Central memory CD4-positive, alpha-beta T cell (primary cell): ENCODE measurements around the gene NINJ2.

ENCODE experiments used
- DNase-seq: peaks from one replicate; pipeline ENCODE4 v3.0.0; 2022

The NINJ2 gene

DNA sequence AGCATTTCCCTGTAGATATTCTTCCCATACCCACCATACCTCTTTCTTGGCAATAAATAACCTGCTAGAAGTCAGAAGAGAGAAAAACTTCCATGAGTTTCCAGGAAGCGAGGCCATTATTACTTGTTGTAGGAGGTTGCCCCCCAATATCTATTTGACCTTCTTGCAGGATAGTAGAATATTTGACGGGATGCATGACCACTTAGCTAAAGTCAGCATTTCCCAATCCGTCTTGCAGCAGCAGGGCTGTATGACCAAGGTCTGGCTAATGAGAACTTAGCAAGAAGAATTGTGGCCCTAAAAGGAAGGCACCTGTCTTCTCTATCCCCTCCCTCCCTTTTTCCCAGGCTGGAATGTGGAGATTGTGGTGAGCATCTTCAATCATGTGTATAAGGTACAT is 51.5 kb downstream of the NINJ2 start:
- DNase-seq: no peak

DNA sequence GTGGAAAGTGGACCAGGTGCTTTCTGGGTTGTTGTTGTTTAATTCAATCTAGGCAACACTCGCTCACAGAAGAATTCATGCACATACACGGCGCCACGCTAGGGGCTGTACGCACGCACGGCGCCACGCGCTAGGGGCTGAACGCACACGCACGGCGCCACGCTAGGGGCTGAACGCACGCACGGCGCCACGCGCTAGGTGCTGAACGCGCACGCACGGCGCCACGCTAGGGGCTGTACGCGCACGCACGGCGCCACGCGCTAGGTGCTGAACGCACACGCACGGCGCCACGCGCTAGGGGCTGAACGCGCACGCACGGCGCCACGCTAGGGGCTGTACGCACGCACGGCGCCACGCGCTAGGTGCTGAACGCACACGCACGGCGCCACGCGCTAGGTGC is 54.3 kb downstream of the NINJ2 start:
- DNase-seq: no peak

- DNase-seq: no peak
Measured at GRCh38 chr12:608413-608812, 54.8 kb downstream of the NINJ2 start.

DNA sequence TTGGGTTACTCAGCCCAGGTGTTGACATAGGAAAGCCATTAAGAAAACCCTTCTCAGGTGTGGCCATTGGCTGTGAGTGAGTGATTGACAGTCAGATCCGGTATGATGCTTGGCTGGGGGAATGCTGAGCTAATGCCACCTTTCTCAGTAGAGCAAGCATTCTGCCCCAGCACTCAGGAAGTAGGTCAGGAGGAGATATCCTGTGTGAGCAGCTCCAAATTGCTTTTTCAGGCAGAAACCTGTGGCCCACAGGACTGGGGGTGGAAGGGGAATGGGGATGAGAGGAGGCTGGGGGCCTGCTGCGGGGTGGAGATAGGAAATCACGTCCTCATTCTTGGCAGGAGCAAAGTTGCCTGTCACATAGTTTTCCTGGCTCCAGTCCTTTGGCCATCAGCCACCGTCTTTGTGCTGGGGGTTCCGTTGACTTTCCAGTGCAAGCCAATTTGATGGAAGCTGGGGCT is 55.7 kb downstream of the NINJ2 start:
- DNase-seq: no peak

GRCh38 chr12:604956-605355 is 58.3 kb downstream of the NINJ2 start:
- DNase-seq: no peak

GRCh38 chr12:602700-603068 is 60.6 kb downstream of the NINJ2 start:
- no peak for DNase-seq

- DNase-seq: no peak
Measured at GRCh38 chr12:601976-602699, 61.1 kb downstream of the NINJ2 start.

DNA sequence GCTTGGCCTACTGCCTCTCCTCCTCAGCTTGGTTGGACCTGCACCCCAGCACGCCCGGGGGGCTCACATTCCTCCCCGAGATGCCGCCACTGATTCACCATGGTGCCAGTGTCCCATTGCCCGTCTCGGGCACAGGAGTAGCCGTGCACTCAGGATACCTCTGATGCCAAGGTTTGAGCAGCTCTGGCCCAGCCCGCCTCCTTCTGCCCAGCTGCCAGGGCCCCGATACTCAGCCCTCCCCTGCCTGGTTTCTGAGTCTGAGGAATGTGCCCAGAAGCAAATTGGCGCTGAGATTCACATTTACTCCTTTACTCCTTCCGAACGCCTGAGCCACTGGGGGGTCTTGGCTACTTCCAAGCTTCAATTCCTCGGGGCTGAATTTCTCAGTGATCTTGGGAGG is 63.5 kb downstream of the NINJ2 start:
- DNase-seq: no peak

GRCh38 chr12:597926-598568 is 65.2 kb downstream of the NINJ2 start:
- no peak for DNase-seq

DNA sequence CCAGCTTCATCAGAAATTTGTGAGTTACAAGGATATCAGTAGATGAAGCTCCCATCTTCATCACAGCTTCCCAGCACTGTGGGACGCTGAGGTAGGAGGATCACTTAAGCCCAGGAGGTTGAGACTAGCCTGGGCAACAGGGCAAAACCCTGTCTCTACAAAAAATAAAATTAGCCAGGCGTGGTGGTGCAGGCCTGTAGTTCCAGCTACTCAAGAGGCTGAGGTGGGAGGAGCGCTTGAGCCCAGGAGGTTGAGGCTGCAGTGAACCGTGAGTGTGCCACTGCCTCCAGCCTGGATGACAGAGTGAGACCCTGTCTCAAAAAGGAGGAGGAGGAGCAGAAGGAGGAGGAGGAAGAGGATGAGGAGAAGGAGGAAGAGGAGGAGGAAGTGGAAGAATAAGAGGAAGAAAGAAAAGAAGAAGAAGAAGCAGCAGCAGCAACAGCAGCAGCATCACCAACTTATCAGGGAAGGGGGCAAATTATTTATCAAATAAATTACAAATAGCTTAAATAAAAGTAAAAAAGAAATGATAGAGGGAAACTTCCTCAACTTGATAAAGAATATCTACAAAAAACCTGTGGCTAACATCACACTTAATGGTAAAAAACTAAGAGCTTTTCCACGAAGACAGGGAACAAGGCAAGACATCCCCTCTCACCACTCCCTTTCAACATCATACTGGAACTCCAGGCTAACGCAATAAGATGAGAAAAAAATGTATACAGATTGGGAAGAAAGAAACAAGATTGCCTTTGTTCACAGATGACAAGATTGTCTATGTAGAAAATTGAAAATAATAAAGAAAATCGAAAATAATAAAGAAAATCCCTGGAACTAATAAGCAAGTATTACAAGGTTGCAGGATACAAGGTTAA is 69.6 kb downstream of the NINJ2 start:
- no peak for DNase-seq

DNA sequence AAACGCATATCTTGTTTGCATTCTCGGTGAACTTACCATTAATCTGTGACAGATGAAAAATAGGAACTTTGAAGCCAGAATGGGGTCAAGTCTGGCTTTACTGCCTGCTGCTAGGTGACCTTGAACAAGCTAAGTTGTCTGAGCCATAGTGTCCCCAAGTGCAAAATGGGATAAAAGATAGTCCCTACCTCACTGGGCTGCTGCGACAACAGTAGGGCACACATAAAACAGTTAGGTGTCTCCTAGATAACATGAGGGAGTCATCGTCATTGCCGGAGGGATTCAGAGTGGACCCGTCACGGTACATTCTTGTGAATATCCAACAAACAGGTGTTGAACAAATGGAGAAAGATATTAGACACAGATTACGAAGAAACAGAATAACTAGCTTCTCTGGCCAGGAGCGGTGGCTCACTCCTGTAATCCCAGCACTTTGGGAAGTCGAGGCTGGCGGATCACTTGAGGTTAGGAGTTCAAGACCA is 71.2 kb downstream of the NINJ2 start:
- DNase-seq: no peak

GRCh38 chr12:591167-592023 is 71.8 kb downstream of the NINJ2 start:
- no peak for DNase-seq

- DNase-seq: no peak
Measured at GRCh38 chr12:590206-590750, 73.0 kb downstream of the NINJ2 start.

GRCh38 chr12:588646-589045 is 74.6 kb downstream of the NINJ2 start:
- DNase-seq: no peak

- DNase-seq: no peak
Measured at GRCh38 chr12:588024-588322, 75.3 kb downstream of the NINJ2 start.

DNA sequence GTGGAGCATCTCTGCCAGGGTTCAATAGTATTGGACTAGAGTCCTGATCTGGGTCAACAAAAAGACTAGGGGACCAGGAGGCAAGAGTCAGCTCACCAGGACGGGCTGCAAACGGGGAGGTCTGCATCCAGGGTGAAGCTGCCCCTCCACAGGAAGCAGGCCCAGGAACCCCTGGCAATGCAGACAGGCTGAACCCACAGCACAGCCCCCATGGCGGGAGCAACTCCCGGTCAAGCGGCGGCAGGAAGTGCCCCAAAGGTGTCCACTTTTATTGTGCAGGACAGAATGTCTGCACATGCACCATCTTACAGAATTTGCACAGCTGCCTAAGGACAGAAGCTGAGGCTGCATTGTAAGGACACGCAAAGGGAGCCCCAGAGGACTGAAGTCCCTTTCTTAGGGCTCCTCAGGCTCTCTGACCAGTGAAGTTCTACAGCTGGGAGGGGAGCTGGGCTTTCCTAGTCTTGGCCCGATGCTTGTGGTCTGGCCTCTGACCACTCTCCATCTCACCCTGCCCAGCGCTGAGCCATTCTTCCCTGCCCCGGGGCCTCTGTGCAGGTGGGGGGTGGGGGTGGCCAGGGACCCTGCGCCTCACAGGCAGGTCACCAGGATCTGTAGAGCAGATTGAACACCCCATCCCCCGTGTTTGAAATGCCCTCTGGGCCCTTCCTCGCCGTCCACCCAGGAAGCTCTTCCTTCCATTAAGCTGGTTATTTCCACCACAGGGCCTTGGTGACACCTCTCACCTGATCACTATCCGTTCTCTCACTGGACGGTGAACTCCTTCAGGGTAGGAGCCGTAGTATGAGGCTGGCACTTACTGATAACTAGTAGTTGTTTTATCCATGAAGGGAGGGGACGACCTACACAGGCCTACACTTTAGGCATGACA is 75.9 kb downstream of the NINJ2 start:
- DNase-seq: no peak

- no peak for DNase-seq
Measured at GRCh38 chr12:586318-587071, 76.8 kb downstream of the NINJ2 start.

DNA sequence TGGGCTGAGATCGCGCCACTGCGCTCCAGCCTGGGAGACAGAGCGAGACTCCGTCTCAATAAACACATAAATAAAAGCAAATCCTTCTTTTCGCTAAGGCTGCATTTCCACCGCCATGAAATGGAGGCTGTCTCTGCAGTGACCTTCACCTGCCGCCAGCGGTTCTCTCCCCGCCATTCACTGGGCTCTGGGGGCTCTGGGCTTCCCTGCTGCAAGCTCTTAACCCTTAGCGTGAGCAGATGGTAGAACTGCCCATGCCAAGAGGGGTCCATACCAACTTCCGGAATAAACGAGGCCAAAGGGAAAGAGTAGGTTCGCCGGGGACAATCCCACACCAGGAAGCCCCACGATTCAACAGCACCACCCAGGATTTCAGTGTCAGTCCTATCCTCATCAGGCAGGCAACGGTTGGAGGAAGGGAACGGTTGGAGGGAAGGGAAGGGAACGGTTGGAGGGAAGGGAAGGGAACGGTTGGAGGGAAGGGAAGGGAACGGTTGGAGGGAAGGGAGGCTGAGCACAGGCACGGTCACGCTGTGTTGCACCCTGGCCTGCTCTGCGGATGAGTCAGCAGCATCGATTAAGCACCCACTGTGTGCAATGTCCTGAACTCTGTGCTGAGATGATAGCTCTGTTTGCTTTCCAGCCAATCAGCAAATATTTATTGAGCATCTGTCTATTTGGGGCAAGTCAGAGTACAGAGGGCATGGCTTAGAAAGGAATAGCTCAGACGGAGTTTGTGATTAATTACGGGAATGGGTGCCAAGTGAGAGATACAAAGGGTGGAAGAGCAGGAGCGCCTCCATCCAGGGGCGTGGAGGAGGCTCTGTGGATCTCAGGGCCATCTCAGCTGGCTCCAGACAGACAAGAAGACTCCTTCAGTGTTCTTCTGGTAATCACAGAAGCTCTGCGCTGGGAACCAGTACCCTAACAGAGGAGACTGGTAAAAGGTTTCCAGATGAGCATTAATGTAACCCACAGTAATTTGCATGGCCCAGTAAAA is 77.9 kb downstream of the NINJ2 start:
- DNase-seq: no peak

DNA sequence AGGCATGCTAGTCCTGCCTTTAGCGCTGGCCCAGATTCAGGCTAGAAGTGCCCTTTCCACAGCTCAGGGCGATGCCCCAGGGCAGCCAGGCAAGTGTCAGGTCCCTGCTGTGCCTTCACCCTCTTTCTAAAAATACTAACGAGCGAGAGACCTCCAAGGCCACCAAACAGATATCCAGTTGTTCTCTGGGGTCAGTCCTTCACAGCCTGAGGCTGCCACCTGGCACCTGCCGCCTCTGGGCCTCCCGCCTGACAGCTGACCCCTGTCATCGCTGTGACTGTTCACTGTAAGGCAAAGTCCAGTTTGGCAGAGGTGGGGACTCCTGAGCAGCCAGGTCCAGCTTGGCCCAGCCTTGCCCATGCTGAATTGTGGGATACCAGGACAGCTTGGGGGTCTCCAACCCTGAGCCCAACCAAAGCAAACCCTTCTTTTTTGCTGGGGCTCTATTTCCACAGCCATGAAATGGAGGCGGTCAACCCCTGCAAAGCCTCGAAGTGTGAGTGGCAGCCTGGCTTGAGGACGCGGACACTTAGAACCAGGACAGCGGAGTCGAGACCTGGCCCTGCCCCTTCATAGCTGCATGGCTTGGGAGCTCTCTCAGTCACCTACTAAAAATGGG is 79.9 kb downstream of the NINJ2 start:
- DNase-seq: no peak
